CD14-positive monocyte (primary cell): ENCODE measurements around the gene C10orf71. TPM values are rescaled to one million over a fixed set of nuclear protein-coding genes. Genes with fewer than 3 reads are reported as not detected.

ENCODE experiments used
- DNase-seq, 3 donors: peaks; one replicate each; pipeline ENCODE4 v3.0.0-alpha.2; 2011 to 2022
- H2AFZ ChIP-seq: 2 replicates; pipeline ENCODE4 v1.6.0; 2012; ENCODE audit warnings: mild to moderate bottlenecking, low read depth, low read length, inconsistent platforms; ENCODE audit not compliant: insufficient read depth, poor library complexity, severe bottlenecking
- H3K27ac ChIP-seq, 2 donors: 1 replicate in 1 of 2; 2 replicates in 1 of 2; pipeline ENCODE4 v1.5.1; 2012 to 2013; ENCODE audit warnings: low read length in 2 of 2, control low read depth in 1 of 2, inconsistent platforms in 1 of 2, low read depth in 1 of 2, mild to moderate bottlenecking in 1 of 2
- H3K27me3 ChIP-seq, 2 donors: one replicate each; pipeline versions ENCODE4 v1.6.0 to v1.6.1; 2011 to 2013; ENCODE audit warnings: low read length in 2 of 2; ENCODE audit not compliant: control insufficient read depth in 2 of 2, insufficient read depth in 2 of 2
- H3K36me3 ChIP-seq, 2 donors: replicated peaks in 1 of 2; 1 replicate in 1 of 2; 2 replicates in 1 of 2; pipeline versions ENCODE4 v1.5.1 to v1.6.1; 2012 to 2013; ENCODE audit warnings: low read length in 2 of 2, control low read depth in 1 of 2, inconsistent platforms in 1 of 2, mild to moderate bottlenecking in 1 of 2; ENCODE audit not compliant: insufficient read depth in 2 of 2, control insufficient read depth in 1 of 2
- H3K4me1 ChIP-seq, 2 donors: 1 replicate in 1 of 2; 2 replicates in 1 of 2; pipeline versions ENCODE4 v1.5.1 to v1.6.1; 2012 to 2013; ENCODE audit warnings: low read length in 2 of 2, control low read depth in 1 of 2, inconsistent platforms in 1 of 2, mild to moderate bottlenecking in 1 of 2, moderate library complexity in 1 of 2; ENCODE audit not compliant: insufficient read depth in 2 of 2, control insufficient read depth in 1 of 2
- H3K4me2 ChIP-seq: replicated peaks from 2 replicates; pipeline ENCODE3; 2012; ENCODE audit warnings: low read length, moderate library complexity, mild to moderate bottlenecking; ENCODE audit not compliant: poor library complexity, severe bottlenecking; ENCODE audit errors: extremely low read depth
- H3K4me3 ChIP-seq, 3 experiments: fragments of 200-600 bp in 1 of 3; sonication (generic) in 1 of 3; replicated peaks in 1 of 3; 1 replicate in 2 of 3; 2 replicates in 1 of 3; pipeline ENCODE4 v1.5.1; 2011 to 2013; ENCODE audit warnings: low read length in 3 of 3, mild to moderate bottlenecking in 3 of 3, control low read depth in 2 of 3, low read depth in 2 of 3, inconsistent platforms in 1 of 3, moderate library complexity in 1 of 3
- H3K79me2 ChIP-seq: 2 replicates; pipeline ENCODE4 v1.6.0; 2012; ENCODE audit warnings: mild to moderate bottlenecking, control low read depth, inconsistent platforms, low read length, moderate library complexity; ENCODE audit not compliant: insufficient read depth
- H3K9ac ChIP-seq: 2 replicates; pipeline ENCODE4 v1.6.0; 2017; ENCODE audit warnings: low read length, mild to moderate bottlenecking; ENCODE audit not compliant: insufficient read depth, poor library complexity, severe bottlenecking
- H3K9me3 ChIP-seq, 2 donors: replicated peaks in 1 of 2; 1 replicate in 1 of 2; 2 replicates in 1 of 2; pipeline versions ENCODE4 v1.5.1 to v1.6.1; 2012 to 2013; ENCODE audit warnings: low read length in 2 of 2, control low read depth in 1 of 2; ENCODE audit not compliant: control insufficient read depth in 1 of 2, insufficient read depth in 1 of 2
- H4K20me1 ChIP-seq: 2 replicates; pipeline ENCODE4 v1.6.0; 2012; ENCODE audit warnings: mild to moderate bottlenecking, low read length, control low read depth, moderate library complexity; ENCODE audit not compliant: insufficient read depth
- H3K27ac Mint-ChIP-seq, 7 donors: one replicate each; pipeline ENCODE4 v1.8.0; 2020; ENCODE audit warnings: mild to moderate bottlenecking in 7 of 7, mixed read lengths in 7 of 7, moderate library complexity in 6 of 7, inconsistent platforms in 2 of 7
- H3K27me3 Mint-ChIP-seq, 3 donors: one replicate each; pipeline ENCODE4 v1.8.0; 2021 to 2022; ENCODE audit warnings: low read depth in 3 of 3, mild to moderate bottlenecking in 3 of 3, mixed read lengths in 3 of 3, moderate library complexity in 3 of 3, inconsistent platforms in 1 of 3
- H3K36me3 Mint-ChIP-seq, 2 donors: one replicate each; pipeline ENCODE4 v1.8.0; 2020; ENCODE audit warnings: mixed read lengths in 2 of 2, inconsistent platforms in 1 of 2, mild to moderate bottlenecking in 1 of 2
- H3K4me1 Mint-ChIP-seq: one replicate; pipeline ENCODE4 v1.8.0; 2020; ENCODE audit warnings: mild to moderate bottlenecking, mixed read lengths
- H3K4me3 Mint-ChIP-seq, 2 donors: one replicate each; pipeline ENCODE4 v1.8.0; 2020; ENCODE audit warnings: mild to moderate bottlenecking in 2 of 2, mixed read lengths in 2 of 2, moderate library complexity in 1 of 2
- H3K9me3 Mint-ChIP-seq, 7 donors: one replicate each; pipeline ENCODE4 v1.8.0; 2020 to 2022; ENCODE audit warnings: mixed read lengths in 7 of 7, mild to moderate bottlenecking in 6 of 7, moderate library complexity in 6 of 7, inconsistent platforms in 2 of 7
- WGBS: methylation state at CpG from one replicate; pipeline ENCODE4 v1.1.5; 2013; ENCODE audit warnings: missing lambda C conversion rate; ENCODE audit not compliant: insufficient coverage; 5-methylcytosine and 5-hydroxymethylcytosine counted together
- intact Hi-C, 2 donors: fragments of 100-400 bp; cut with micrococcal nuclease; formaldehyde crosslinking; loops; one replicate each; pipeline versions ENCODE4 v1.15.0 to v1.15.1; 2023
- polyA plus RNA-seq, 3 donors: library from polyadenylated mRNA; depleted of rRNA in 1 of 3; unstranded in 2 of 3; stranded (reverse) in 1 of 3; fragments of 300-500 nt in 2 of 3; fragments of >200 nt in 1 of 3; fragmentation: Illumina TruSeq in 2 of 3; gene quantifications; 1 replicate in 2 of 3; 2 replicates in 1 of 3; pipeline ENCODE4 v1.2.3, GENCODE V29; 2012 to 2021
- TF ChIP-seq, protein P1 (sequence below): fragments of 200-600 bp; IDR thresholded peaks from one replicate; pipeline ENCODE4 v1.8.0; 2022; ENCODE audit warnings: antibody characterized with exemption, mild to moderate bottlenecking

The C10orf71 gene
- polyA plus RNA-seq, 3 donors = not detected

- Histone ChIP-seq H4K20me1 (no peaks in the 10 kb centered on the region), H3K27ac (no peak overlapping the region), H3K4me3 (no peak overlapping the region), H3K79me2 (no peaks in the 10 kb centered on the region), H2AFZ (no peak overlapping the region), H3K36me3 (no peaks in the 10 kb centered on the region), H3K4me2 (no peak overlapping the region), H3K27me3 (no peaks in the 10 kb centered on the region), H3K9ac (no peak overlapping the region), H3K9me3 (no peaks in the 10 kb centered on the region), H3K4me1 (peaks cover 30 to 49% of the 10 kb centered on the region in 2 donors)
- TF ChIP-seq, protein P1, sequence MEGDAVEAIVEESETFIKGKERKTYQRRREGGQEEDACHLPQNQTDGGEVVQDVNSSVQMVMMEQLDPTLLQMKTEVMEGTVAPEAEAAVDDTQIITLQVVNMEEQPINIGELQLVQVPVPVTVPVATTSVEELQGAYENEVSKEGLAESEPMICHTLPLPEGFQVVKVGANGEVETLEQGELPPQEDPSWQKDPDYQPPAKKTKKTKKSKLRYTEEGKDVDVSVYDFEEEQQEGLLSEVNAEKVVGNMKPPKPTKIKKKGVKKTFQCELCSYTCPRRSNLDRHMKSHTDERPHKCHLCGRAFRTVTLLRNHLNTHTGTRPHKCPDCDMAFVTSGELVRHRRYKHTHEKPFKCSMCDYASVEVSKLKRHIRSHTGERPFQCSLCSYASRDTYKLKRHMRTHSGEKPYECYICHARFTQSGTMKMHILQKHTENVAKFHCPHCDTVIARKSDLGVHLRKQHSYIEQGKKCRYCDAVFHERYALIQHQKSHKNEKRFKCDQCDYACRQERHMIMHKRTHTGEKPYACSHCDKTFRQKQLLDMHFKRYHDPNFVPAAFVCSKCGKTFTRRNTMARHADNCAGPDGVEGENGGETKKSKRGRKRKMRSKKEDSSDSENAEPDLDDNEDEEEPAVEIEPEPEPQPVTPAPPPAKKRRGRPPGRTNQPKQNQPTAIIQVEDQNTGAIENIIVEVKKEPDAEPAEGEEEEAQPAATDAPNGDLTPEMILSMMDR = no peak
- Mint-ChIP-seq H3K4me3 (no peak overlapping the region), H3K27ac (peak overlapping the region in 1 of 7 donors; percentile 16), H3K36me3 (no peaks in the 10 kb centered on the region), H3K27me3 (peaks cover 2 to 12% (median 4%) of the 10 kb centered on the region in 3 donors), H3K4me1 (peaks cover 50% of the 10 kb centered on the region), H3K9me3 (peaks cover 0 to 2% (median 0%) of the 10 kb centered on the region in 7 donors)
- intact Hi-C loops = loop anchor here (5.0 kb wide), 2 partner anchors 45 to 70 kb away; no protein-coding TSS in a partner anchor
- 96% methylated on average over 23 of the region's 26 CpGs for WGBS
- DNase-seq = peak in 1 of 3 donors; percentile 2
Measured at GRCh38 chr10:49322371-49323170, 23.6 kb downstream of the C10orf71 start.

DNA sequence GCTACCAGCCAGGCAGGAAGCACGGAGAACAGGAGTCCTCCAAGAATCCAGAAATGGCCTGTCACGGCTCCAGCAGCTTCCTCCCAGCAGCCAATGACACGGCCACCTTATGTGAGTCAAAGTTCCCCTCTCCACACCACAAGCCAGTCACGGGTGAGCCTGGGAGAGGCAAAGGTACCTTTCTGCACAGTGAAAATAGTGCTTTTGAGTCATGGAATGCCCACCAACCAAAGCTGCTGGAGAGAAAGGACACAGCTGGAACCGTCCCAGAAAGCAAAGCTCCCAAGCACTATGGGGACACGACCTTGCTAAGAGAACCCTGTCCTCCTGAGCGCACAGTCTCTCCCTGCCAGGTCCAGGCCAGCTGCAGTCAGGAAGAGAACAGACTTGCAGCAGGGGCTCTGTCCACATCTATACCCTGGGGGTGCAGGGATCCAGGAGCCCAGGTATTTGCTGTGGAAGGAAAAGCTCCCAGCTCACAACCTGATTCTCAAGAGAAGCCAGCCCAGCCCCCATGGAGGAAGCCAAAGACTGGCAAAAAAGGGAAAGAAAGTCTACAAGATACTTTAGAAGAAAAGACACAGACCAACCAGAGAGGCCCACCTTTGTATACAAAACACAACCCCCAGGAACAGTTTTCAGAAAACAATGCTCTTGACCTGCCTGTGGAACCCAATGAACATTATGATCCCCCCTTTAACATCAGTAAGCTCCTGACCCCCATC, 24.4 kb downstream of the C10orf71 start:
- no peak overlapping the region for H3K27ac ChIP-seq
- intact Hi-C loops = loop anchor here (5.0 kb wide), 2 partner anchors 46 to 69 kb away; no protein-coding TSS in a partner anchor
- no peak overlapping the region for H3K4me3 ChIP-seq
- H3K4me1 Mint-ChIP-seq = peaks cover 44% of the 10 kb centered on the region
- H3K9me3 ChIP-seq = no peaks in the 10 kb centered on the region
- no peak overlapping the region for H3K9ac ChIP-seq
- no peaks in the 10 kb centered on the region for H3K36me3 Mint-ChIP-seq
- peaks cover 0 to 2% (median 0%) of the 10 kb centered on the region in 7 donors for H3K9me3 Mint-ChIP-seq
- TF ChIP-seq, protein P1 = no peak
- no peaks in the 10 kb centered on the region for H3K27me3 ChIP-seq
- no peak overlapping the region for H2AFZ ChIP-seq
- H4K20me1 ChIP-seq = no peaks in the 10 kb centered on the region
- DNase-seq = peak in 1 of 3 donors; percentile 52
- H3K4me2 ChIP-seq = no peak overlapping the region
- peak overlapping the region in 3 of 7 donors; percentile 10 to 57 (median 26) for H3K27ac Mint-ChIP-seq
- peaks cover 23 to 41% of the 10 kb centered on the region in 2 donors for H3K4me1 ChIP-seq
- H3K4me3 Mint-ChIP-seq = no peak overlapping the region
- no peaks in the 10 kb centered on the region for H3K36me3 ChIP-seq
- no peaks in the 10 kb centered on the region for H3K79me2 ChIP-seq
- WGBS = 100% methylated on average over 2 of the region's 7 CpGs
- H3K27me3 Mint-ChIP-seq = peaks cover 2 to 12% (median 4%) of the 10 kb centered on the region in 3 donors
